HG03025 (cell line): ENCODE measurements around the gene ATL2.
"Not testable (repeated sequence)": the region's sequence is repeated elsewhere in the genome, so short reads cannot be mapped to it uniquely, and the experiment has no call there.

Experiments used
- ATAC-seq: cut with Tn5 transposase; IDR thresholded peaks from one replicate; pipeline ENCODE4 v1.9.1; 2021; ENCODE audit warnings: mild to moderate bottlenecking, moderate library complexity; ENCODE audit not compliant: unreplicated experiment, low FRiP score

ATL2 gene

DNA sequence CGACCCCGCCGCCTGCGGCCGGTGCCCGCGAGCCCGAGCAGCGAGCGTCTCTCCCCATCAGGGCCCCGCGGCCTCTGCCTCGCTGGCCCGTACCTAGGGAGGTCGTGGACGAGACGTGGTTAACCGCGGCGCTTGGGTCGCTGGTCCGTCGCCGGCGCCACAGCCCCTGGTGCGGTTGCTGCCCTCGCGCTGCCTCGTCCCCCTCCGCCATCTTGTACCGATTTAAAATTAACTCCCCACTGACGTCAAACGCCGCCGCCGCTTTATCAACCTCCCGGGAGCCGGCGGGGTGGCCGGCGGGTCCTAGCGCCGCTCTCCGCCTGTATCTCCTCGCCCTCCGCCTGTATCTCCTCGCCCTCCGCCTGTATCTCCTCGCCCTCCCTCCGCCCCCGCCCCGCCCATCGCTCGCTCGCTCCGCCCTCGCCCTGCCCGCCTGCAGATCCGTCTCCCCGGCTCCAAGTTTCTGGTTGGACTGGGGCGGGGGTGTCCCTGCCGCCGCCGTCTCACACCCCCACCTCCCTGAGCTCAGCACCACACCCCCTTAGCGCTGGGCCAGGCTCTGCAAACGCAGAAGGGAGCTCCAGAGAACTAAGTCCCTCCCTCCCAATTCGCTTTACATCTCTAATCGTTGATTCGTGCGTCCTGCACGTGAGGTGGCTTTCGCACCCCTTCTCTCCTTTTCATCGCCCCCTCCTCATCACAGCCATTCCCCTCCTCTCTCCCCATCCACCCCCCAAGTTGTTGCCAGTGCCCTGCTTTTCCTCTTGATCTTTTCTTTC lies at the start of gene ATL2:
TSS of gene ATL2 (minus strand) at position 224 of the 779 bp plus-strand sequence. CDS start at position 211, 13 bp downstream.
- peak; percentile 81 for ATAC-seq

DNA sequence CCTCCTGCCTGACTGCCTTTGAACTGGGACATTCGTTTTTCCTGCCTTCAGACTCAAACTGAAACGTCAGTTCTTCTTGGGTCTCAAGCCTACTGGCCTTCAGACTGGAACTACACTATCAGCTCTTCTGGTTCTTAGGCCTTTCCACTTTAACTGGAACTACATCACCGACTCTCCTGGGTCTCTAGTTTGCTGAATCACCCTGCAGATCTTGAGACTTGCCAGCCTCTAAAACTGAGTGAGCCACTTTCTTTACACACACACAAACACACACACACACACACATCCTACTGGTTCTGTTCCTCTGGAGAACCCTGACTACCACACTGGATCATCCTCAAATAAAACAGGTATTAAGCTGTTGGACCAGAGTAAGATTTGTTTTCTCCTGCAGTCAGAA lies 46.7 kb upstream of the ATL2 start:
- no peak for ATAC-seq

DNA sequence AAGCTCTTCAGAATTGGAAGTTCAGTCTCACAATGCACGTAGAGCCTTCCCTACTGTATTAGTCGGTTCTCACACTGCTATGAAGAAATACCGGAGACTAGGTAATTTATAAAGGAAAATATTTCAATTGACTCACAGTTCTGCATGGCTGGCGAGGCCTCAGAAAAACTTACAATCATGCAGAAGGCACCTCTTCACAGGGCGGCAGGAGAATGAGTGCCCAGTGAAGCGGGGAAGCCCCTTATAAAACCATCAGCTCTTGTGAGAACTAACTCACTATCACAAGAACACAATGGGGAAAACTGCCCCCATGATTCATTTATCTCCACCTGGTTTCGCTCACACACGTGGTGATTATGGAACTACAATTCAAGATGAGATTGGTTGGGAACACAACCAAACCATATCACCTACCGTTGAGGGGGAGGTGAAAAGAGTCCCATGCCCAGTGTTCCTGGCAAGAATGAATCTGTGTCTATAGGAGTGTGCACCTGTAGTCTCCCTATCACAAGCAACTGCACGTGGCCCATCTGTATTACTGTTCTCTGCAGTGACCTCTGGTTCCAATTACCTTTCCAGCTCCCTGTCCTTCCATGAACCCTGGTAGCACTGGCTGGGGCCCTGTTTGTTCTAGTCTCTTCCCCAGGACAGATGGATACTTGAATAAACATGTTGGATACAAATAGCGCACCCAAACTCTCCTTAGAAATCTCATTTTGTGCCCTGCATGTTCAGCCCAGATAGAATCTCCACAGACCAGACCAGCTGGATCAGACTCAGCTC lies 44.4 kb upstream of the ATL2 start:
- no peak for ATAC-seq

DNA sequence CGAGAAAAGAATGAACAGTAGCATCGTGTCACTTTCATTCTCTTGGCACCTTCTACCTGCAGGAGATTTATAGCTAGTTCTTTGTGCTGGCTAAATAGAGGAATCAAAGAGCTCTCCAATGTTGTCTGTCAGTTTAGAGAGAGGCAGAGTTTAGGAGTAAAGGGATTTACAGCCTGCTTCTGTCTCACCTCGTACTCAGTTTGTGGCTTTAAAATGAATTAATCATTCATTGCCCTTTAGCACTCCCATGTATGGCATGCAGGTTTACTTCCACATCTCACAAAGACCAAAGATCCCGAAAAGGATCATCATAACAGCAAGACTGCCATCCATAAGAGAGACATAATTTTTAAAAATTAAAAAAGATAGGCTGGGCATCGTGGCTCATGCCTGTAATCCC lies 42.4 kb upstream of the ATL2 start:
- ATAC-seq: no peak

DNA sequence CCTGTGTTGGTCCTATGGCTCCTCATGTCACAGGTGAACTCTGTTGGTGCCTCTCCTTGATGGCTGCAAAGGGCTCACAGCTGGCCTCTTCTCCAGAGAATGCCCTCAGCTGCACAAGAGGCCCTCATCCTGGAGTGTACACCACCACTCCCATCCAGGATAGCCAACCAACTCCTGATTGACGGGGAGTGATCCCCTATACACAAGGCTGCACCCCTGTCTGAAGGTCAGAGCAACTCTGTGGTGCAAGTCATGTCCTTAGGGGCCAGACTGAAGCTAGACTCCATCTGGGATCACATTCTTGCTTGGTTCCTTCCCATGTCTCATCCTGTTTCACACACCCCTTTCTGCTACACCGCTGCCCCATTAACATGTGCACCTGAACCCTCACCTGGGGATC lies 41.7 kb upstream of the ATL2 start:
- no peak for ATAC-seq

DNA sequence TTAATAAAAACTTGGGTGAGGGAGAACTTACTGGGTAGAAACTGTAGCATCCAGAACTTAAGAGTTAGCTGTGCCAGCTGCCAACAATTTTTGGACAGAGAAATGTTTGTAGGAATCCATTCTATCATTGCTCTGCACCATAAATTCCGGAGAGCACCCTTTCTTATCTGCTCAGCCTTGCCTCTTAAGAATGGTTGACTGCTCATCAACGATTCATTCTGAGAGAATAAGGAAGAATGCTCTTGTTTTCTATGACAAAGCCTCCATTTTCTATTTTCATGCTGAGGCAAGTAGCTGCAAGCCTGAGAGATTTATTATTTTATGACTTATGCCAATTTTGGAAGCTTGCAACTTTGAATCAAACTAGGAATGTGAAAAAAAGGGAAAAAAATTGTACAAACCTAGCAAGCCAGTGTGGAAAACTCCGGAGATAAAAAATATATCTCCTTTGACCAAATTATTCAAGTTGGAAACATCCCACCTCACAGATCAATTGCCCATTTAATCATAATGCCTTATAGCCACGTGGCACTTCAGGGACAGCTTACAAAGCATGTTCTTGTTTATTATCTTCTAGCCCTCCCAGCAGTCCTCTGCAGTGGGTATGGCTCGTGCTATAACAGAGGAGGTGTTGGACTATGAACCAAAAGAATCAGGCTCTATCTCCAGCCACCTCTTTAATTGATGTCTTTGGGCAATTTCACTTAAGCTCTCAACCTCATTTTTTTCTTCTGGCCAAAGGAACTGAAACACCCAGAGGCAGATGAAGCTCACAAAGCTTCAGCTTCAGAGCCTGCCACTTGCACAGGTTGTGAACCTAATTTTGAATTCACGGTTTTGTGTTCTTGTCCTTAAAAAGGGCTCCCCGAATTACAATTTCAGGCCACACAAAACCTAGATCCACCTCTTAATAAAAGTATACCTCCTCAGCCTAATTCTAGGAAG lies 40.9 kb upstream of the ATL2 start:
- no peak for ATAC-seq

DNA sequence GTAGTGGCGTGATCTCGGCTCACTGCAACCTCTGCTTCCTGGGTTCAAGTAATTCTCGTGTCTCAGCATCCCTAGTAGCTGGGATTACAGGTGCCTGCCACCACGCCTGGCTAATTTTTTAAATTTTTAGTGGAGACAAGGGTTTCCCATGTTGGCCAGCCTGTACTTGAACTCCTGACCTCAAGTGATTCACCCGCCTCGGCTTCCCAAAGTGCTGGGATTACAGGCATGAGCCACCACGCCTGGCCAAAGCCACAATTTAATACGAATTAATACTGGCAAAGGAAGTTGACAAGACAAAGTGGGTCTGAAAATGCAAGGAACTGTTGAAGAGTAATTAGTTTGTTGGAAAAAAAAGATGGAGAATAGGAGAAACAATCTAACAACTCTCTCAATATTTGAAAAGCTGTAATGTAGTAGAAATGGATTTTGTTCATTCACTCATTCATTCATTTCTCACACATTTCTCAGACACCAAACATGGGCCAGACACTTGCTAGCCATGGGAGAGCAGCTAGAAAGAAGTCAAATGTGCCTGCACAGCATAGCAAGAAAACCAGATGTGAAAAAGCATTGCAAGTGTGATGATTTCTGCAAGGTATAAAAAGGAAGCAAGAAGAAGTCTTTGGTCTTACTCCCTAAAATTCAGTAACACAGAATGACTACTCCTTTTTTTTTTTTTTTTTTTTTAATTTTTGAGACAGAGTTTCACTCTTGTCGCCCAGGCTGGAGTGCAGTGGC lies 39.4 kb upstream of the ATL2 start:
- ATAC-seq: no peak

DNA sequence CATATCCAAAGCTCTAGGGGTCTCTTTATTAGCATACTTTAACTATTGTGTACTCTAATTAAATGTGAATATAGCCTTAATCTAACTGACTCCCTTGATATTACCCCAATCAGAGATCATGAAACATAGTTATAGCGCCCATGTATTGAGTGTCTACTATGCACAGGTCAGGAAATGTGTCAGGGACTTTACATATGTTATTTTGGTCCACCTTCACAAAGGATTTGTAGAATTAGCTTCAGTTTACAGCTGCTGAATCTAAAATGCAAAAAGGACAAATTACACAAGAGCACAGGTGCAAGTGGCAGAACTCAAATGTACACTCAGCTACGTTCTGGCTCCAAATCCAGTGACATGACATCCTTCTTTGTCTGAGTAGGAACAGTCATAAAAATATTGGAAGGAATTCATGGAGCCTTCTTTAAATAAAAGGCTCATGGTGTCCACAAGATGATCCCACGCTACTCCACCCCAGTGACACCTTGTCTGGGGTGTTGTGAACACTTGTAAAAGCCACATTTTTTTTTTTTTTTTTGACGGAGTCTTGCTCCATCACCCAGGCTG lies 38.7 kb upstream of the ATL2 start:
- ATAC-seq: no peak

DNA sequence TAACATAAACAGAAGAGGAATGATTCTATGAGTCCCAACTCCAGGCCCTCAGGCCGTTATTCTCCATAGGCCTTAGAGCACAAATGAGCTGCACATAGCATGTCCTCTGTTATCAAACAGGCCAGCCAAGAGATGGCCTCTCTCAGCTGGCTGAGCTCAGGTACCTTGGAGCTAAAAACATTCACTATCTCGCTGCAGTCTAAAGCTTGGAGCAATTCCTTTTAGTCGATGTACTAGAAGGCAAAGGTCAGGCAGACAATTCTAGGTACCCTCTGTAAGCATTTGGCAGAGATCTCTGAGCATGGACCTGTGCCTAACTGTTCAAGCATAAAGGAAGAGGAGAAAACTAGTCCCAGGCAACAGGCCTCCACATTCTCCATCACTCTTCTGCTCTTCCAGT lies 38.0 kb upstream of the ATL2 start:
- ATAC-seq: no peak

DNA sequence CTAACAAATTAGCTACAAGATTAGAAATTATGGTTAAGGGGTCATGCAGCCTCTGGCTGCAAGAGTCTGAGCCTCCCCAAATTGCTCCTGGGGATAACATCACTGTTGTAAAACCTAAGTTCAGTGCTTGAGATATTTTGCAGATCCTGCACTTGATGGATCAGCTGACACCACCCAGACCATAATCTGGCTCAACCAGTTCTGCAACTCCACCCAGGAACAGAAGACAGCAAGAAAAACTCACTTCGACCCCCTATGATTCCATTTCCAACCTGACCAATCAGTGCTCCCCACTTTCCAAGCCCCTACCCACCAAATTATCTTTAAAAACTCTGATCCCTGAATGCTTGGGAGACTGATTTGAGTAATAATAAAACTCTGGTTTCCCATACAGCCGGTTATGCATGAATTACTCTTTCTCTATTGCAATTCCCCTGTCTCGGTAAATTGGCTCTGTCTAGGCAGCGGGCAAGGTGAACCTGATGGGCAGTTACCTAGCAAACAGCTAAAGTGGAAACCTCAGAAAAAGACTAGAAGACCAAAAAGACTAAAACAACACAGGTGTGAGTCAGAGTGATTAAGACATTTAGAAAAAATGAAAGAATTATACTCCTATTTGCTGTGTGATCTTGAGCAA lies 35.3 kb upstream of the ATL2 start:
- not testable (repeated sequence) for ATAC-seq

DNA sequence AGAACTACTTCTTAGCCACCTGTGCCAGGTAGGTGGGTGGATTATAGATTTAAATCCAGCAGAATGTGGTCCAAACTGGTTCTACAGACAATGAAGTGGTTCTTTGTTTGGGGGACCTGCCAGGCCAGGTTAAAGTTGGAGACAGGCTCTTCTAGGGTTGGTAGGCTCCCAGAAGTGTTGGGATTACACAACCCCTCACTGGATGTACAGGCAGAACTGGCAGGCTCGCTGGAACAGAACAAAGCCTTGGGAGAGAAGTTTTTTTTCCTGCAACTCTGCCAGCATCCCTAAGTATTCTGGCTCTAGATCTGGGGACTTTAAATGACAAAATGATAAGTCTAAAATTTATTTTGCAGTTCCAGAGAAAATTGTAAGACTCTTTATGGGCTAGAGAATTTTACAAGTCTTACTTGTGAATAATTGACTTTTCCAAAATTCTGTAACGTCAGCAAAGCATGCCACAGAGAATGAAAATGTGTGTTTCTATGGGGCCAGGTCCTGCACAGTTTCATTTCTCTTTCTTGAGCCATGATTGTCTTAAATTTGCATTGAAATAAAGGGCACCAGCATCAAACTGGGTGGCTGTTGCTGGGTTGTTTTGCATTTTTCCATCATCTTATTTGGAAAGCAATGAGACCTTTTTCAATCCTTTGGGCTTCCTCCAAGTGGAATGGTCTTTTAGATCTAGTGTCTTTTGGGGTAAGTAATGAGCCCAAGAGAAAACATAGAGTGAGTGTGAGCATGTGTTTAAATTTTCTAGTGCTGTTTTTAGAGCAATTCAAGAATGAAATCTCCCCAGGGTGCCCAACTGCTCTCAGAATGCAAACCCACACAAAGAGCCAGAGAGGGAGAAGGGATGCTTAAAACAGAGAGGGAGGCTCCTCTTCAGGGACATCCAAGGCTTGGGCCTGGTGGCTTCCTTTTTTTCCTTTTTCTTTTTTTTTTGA lies 32.4 kb upstream of the ATL2 start:
- ATAC-seq: peak; percentile 76

DNA sequence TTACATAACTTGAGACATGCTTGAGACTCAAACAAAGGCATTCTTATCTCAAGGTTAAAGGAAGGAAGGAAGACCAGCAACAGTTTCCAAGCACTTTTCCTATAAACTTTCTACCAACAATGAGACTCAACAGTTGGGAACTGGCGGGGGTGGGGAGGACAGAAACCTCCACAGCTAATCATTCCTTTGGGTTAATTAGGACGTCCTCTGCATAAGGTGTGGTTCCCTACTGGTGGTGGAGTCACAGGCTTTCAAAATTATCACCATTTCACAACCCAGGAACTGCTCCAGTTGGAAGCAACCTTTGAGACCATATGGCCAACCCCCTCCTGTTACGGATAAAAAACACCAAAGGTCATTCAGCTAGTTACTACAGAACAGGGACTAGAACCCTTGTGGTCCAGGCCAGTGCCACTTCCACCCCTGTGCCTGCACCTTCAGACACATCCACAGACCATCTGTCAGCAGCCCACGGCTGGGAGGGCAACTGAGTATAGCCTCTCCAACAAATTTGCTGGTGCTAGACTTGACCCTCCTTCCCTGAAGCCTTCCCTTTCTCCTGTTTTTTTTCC lies 30.1 kb upstream of the ATL2 start:
- no peak for ATAC-seq

DNA sequence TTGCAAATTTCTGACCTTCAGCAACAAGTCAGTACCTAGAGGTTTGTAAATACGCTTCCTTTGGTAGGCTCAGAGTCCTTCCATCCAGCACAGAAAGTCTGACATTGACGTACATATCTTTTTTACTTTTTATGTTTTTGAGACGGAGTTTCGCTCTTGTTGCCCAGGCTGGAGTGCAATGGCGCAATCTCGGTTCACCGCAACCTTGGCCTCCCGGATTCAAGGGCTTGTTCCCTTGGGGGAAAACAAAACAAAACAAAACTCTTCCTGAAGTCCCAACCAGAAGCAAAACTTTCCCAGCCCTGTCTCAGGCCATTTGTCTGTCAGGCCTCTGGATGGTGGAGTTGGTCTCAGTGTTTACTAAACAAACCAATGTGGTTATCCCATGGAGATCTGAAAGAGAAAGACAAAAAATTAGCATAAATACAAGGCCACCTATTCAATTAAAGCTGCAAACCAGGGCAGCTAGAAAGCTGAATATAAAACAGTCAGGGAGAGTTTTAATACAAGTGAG lies 29.6 kb upstream of the ATL2 start:
- no peak for ATAC-seq

DNA sequence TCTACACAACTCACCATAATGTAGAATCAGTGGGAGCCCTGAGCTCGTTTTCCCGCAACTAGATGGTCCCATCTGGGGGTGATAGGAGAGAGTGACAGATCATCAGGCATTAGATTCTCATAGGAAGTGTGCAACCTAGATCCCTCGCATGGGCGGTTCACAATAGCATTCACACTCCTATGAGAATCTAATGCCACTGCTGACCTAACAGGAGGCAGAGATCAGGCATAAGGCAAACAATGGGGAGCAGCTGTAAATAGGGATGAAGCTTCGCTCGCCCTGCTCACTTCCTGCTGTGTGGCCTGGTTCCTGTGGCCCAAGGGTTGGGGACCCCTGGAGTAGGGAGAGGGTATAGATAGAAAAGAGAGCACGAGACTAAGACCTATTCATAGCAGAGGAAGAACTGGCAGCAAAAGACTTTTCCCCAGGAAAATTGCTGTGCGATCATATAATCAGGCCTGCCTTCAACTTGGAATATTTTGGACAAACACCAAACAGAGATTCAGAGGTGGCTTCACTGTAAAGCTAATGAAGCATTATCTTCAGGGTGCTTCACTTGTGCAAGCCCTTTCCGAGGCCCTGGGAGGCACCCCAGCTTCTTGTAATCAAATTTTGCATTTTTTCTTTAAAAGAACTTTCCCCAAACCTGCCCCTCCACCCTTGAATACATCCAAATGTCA lies 29.0 kb upstream of the ATL2 start:
- no peak for ATAC-seq

DNA sequence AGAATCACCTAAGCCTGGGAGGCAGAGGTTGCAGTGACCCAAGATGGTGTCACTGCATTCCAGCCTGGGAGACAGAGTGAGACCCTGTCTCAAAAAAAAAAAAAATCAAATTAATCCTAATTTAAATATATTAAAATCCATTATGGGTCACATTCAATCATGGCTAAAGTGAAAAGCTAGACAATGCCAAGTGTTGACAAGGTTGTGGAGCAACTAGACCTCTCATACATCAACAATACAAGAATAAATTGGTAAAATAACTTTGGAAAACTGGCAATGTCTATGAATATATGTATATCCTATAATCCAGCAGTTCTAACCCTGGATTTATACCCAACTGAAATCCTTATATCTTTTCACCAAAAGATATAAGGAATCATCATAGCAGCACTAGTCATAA lies 23.4 kb upstream of the ATL2 start:
- no peak for ATAC-seq

DNA sequence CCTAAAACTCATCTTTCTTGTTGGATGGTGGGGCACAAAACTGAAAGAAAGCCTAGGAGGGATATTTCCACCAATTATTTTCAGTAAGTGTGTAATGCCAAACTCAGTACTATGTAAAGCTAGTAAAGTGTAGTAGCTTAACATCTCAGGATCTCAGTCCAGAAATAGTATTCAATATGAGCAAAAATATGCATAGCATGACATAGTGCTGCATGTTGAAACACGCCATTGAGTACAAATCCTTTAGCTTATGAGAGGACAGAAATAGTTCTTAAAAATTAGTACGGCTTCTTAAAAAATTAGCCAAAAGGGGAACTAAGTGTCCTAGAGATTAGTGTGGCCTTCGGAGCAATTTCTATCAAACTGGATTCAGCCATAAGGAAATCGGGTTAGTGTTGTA lies 21.7 kb upstream of the ATL2 start:
- ATAC-seq: no peak

DNA sequence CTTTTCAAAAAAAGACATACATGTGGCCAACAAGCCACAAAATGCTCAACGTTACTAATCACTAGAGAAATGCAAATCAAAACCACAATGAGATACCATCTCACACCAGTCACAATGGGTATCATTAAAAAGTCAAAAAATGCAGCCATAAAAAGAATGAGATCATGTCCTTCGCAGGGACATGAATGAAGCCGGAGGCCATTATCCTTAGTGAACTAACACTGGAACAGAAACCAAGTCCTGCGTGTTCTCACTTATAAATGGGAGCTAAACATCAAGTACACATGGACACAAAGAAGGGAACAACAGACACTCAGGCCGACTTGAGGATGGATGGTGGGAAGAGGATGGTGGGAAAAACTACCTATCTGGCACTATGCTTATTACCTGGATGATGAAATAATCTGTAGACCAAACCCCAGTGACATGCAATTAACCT lies 17.8 kb upstream of the ATL2 start:
- no peak for ATAC-seq
